GM20431 (cell line): ENCODE measurements around the gene TNRC6C.
"Not testable (repeated sequence)": the region's sequence is repeated elsewhere in the genome, so short reads cannot be mapped to it uniquely, and the experiment has no call there.

Experiments used
- in situ Hi-C: fragments of 300-500 bp; cut with MseI, MboI; formaldehyde crosslinking; loops from one replicate; pipeline ENCODE4 v1.15.0; 2020; ENCODE audit warnings: low sequenced_read_pairs; ENCODE audit not compliant: unreplicated experiment

TNRC6C gene

DNA sequence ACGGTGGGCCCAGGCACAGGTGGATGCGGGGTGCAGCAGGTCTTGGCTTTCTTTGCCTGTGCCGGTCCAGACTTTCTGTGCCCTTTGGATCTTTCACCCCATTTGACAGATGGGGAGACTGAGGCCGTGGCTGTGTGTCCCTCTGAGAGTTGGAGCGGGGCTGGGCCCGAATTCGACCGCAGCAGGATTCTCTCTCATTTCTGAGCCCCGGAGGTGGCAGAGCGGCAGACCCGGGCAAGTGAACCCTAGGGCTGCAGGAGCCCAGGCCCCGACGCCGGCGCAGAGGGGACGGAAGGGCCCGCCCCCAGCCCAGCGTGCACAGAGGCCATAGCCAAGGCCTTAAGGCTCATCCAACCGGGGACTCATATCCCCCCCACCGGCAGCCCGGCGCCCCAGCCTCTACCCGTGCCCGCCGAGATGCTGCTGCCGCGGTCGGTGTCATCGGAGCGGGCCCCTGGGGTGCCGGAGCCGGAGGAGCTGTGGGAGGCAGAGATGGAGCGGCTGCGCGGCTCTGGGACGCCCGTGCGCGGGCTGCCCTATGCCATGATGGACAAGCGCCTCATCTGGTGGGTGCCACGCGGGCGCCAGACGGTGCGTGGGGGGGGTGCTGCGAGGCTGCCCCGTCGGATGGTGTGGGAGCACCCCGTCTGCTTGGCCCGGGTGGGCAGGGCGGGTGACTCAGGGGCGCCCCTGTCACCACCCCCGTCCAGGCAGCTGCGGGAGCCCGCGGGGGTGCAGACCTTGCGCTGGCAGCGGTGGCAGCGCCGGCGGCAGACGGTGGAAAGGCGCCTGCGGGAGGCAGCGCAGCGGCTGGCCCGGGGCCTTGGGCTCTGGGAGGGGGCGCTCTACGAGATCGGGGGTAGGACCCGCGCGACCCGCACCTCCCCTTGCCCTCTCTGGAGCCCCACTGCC, 172.9 kb downstream of the TNRC6C start:
- in situ Hi-C loops: no loop called here

DNA sequence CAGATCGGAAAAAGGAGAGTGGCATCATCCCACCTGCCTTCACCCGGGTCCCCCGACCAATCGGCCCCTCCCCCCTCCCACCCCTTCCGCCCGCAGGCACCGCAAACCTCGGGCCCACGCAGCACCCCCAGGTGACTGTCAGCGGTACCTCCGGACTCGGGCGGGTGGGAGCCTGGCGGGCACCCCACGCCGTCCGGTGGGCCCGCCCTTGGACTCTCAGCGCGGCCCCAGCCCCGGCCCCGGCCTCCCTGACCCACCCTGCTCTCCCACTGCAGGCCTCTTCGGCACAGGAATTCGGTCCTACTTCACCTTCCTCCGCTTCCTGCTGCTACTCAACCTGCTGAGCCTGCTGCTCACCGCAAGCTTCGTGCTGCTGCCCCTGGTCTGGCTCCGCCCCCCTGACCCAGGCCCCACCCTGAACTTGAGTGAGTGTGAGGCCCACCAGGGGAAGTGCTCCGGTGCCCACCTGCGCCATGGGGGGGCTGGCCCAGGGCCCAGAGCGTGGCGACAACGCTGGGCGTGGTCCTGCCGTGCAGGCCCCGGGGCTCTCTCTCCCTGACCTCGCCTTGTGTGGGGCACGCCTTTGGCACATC, 173.7 kb downstream of the TNRC6C start:
- in situ Hi-C loops: no loop called here

GRCh38 chr17:78132767-78133178, 174.3 kb downstream of the TNRC6C start:
- in situ Hi-C loops: no loop called here

- in situ Hi-C loops: no loop called here
Measured at GRCh38 chr17:78133179-78133951, 174.9 kb downstream of the TNRC6C start.

DNA sequence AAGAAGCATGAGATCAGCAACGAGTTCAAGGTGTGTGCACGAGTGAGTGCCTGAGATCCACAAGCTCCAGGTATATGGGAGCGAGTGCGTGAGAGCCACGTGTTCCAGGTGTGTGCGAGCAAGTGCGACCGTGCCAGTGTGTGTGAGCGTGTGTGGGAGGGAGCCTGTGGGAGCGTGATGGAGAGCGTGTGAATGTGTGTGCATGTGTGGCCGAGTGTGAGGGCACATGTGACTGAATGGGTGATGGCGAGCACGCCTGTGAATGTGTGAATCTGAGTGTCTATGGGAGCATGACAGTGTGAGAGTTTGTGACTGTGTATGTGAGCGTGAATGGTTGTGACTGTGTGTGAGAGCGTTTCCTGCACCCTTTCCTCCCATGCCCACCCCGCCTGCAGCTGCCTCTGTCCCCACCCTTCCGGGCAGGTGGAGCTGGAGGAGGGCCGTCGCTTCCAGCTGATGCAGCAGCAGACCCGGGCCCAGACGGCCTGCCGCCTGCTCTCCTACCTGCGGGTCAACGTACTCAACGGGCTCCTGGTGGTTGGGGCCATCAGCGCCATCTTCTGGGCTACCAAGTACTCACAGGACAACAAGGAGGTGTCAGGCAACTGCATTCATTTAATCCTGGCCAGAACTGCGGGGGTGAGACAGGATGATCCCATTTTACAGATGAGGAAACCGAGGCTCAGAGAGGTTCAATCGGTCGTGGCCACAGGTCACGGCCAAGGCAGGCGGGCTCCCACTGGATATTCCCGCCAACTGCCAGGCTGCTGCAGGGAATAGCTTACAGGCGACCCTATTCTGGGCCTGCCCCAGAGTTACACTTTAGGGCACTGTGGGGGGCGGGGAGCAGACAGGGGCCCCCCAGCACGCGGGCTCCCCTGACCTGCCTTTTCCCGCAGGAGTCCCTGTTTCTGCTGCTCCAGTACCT, 175.7 kb downstream of the TNRC6C start:
- in situ Hi-C loops: no loop called here

DNA sequence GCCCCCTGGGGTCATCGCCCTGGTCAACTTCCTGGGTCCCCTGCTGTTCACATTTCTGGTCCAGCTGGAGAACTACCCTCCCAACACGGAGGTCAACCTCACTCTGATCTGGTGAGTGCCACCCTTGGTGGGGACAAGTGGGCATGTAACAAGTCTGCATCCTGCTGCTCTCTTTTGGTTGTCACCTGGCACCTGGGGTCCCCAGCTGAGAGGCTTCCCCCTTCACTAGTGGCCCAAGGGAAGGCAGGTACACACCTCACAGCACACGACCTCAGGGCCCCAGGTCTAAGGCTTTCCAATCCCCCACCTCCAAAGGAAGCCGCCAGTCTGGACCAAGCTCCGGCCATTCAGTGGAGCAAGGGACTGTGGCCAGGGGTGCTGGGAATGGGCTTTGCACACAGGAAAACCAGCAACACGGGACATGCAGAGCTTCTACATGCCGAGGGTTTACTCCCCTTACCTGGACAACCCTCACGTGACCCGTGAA, 176.4 kb downstream of the TNRC6C start:
- in situ Hi-C loops: no loop called here

DNA sequence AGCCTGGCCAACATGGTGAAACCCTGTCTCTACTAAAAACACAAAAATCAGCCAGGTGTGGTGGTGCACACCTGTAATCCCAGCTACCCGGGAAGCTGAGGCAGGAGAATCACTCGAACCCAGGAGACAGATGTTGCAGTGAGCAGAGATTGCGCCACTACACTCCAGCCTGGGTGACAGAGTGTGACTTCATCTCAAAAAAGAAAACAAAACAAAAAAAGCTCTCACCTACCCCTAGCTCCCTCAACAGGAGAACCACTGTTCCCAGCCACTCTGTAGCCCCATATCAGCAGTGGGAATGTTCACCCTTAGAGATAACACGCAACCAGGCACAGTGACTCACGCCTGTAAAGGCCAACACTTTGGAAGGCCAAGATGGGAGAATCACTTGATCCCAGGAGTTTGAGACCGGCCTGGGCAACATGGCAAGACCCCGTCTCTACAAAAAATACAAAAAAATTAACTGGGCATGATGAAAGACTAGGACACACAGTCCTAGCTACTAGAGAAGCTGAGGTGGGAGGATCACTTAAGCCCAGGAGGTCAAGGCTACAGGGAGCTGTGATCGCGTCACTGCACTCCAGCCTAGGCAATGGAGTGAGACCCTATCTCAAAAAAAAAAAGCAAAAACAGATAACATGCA, 177.5 kb downstream of the TNRC6C start:
- in situ Hi-C loops: no loop called here

- in situ Hi-C loops: no loop called here
Measured at GRCh38 chr17:78137392-78138203, 179.1 kb downstream of the TNRC6C start.

DNA sequence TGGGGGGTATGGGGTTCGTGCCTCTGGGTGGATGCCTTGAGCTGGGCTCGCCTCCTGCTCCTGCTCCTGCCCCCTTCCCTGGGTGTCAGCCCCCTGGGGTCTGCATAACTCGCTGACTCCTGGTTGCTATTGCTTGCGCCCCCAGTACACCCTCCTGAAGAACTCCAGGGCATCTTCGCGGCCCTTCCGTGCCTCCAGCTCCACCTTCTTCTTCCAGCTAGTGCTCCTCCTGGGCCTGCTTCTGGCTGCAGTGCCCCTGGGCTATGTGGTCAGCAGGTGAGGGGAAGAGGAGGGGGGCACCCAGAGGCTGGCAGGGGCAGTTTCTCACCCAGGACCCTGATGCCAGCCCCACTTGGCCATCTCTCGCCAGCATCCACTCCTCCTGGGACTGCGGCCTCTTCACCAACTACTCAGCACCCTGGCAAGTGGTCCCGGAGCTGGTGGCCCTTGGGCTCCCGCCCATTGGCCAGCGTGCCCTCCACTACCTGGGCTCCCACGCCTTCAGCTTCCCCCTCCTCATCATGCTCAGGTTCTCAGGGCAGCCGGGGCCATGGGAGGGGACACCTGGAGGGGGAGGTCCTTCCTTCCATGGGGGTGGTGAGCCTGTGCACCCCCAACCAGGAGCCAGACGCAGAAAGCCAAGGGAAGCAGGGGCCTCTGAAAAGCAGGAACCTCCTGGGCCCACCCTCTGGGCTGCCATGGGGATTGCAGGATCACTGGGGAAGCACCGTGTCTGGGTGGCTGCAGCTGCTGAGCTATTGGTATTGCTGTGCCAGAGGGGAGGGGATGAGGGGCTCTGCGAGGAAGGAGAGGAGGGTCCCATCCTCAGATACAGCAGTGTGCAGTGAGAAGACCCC, 179.9 kb downstream of the TNRC6C start:
- in situ Hi-C loops: no loop called here

GRCh38 chr17:78139861-78140168, 181.3 kb downstream of the TNRC6C start:
- in situ Hi-C loops: not testable (repeated sequence)

- in situ Hi-C loops: no loop called here
Measured at GRCh38 chr17:78140169-78141051, 181.9 kb downstream of the TNRC6C start.

GRCh38 chr17:78141437-78142118, 183.1 kb downstream of the TNRC6C start:
- in situ Hi-C loops: no loop called here

DNA sequence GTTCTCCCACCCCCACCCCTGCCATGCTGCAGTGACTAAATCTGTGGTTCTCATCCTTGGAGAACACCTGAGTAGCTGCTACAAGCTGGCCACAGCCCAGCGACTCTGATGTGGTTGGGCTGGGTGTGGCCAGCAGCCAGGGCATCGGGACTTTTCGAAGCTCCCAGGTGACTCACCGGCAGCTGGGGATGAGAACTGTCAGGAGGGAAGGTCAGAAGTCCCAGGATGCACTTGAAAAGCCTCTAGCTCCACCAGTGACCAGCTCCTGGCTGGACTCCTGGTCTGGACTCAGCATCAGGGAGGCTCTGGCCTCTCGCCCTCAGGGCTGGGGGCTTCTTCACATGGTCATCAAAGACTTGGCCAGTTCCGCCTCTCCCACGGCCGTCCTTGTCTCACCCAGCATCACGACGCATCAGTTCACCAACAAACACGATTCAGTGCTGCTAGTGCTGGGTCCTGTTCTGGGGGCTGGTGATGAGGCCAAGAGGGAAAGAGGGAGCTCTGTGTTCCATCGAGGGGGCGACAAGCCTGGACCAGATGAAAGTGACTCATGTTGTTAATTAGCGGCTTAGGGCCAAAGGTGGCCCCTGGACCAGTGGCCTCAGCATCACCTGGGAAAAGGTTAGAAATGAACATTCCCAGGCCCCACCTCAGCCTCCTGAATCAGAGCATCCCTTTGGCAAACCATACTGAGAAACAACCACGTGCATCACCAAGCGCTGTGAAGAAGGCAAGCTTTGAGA, 183.8 kb downstream of the TNRC6C start:
- in situ Hi-C loops: no loop called here

DNA sequence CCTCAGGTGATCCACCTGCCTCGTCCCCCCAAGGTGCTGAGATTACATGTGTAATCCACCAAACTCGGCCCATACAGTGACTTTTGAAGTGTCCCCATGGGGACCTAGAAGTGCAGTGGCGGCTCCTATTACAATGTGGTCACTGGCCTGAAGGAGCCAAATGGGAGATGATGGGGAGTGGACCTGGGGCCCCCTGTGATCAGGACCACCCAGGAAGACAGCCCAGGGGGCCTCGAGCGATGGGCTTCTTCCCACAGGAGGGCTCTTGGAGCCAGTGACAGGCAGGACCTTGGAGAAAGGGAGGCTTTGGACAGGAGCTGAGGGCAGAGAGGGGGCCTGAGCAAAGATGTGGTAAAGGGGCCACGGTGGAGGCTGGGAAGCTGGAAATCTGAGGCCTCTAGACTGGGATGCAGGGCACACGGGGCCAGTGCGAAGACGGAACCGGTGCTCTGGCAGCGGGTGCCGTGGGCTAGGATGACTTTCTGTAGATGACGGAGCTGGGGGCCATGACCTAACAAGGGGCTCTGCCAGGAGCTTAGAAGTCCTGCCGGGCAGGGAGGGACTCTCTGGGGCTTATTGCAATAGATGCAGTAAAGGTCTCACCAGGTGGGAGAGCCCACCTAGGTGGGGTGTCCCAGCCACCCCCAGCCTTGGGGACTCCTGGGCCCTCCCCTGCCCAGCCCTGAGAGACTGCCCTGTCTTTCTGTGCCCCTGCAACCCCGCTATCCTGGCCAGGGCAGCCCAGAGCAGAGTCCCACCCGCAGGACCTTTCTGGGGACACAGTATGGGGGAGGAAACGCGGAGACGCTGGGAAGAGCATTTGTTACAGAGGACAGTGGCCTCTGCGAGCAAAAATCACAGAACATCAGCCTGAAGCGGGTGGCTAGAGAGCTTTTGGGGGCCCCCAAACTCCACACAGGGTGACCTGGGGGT, 185.0 kb downstream of the TNRC6C start:
- in situ Hi-C loops: no loop called here
